GM18520 (cell line): ENCODE results near the gene KLHL9.

ENCODE experiments used
- ATAC-seq: cut with Tn5 transposase; IDR thresholded peaks from one replicate; pipeline ENCODE4 v1.9.1; 2021; ENCODE audit not compliant: unreplicated experiment

Gene KLHL9

GRCh38 chr9:21317956-21318923, 17.0 kb downstream of the KLHL9 start:
- no peak for ATAC-seq

- ATAC-seq = no peak
These were observed 18.3 kb downstream of the KLHL9 start for GRCh38 chr9:21316860-21317259.

GRCh38 chr9:21316032-21316842, 19.0 kb downstream of the KLHL9 start:
- no peak for ATAC-seq

GRCh38 chr9:21314152-21314551, 21.1 kb downstream of the KLHL9 start:
- ATAC-seq = no peak

- no peak for ATAC-seq
These were observed 23.3 kb downstream of the KLHL9 start for GRCh38 chr9:21311889-21312288.

- no peak for ATAC-seq
These were observed 30.0 kb downstream of the KLHL9 start, which contains the start of gene IFNA5 for GRCh38 chr9:21305213-21305612. Gene IFNA5, minus strand, starts transcription at chr9:21305313. Its CDS starts 57 bp downstream, at chr9:21305256.

- no peak for ATAC-seq
These were observed 39.2 kb downstream of the KLHL9 start for GRCh38 chr9:21295992-21296391.

- no peak for ATAC-seq
These were observed 40.2 kb downstream of the KLHL9 start for GRCh38 chr9:21294904-21295538.

- no peak for ATAC-seq
These were observed 40.8 kb downstream of the KLHL9 start for GRCh38 chr9:21294364-21294774.

GRCh38 chr9:21289848-21290247, 45.4 kb downstream of the KLHL9 start:
- ATAC-seq = no peak

- no peak for ATAC-seq
These were observed 47.9 kb downstream of the KLHL9 start for GRCh38 chr9:21287280-21287679.

- no peak for ATAC-seq
These were observed 48.5 kb downstream of the KLHL9 start for GRCh38 chr9:21286659-21287058.

- ATAC-seq = no peak
These were observed 49.1 kb downstream of the KLHL9 start for GRCh38 chr9:21286099-21286498.

- ATAC-seq = no peak
These were observed 53.9 kb downstream of the KLHL9 start for GRCh38 chr9:21281275-21281674.
